ENCODE measurements around the gene MFAP1.

DNA sequence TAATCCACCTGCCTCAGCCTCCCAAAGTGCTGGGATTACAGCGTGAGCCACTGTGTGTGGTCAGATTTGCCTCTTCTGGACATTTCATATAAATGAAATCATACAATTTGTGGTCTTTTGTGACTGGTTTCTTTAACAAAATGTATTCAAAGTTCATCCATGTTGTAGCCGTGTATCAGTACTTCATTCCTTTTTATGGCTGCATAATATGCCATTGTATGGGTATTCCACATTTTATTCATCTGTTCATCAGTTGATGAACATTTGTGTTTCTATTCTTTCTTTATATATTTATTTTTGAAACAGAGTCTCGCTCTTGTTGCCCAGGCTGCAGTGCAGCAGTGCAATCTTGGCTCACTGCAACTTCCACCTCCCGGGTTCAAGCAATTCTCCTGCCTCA lies 28.1 kb upstream of the MFAP1 start:
- no peak for TF ChIP-seq FOXA1 (IDR thresholded peaks at IDR 0.05)
- no peak for TF ChIP-seq SUZ12 (IDR thresholded peaks at IDR 0.05)
- no peak for TF ChIP-seq FOXM1 (IDR thresholded peaks at IDR 0.05; ENCODE audit: borderline replicate concordance)
- no peak for TF ChIP-seq ZNF384 (IDR thresholded peaks at IDR 0.05)
- no peak for TF ChIP-seq SP1 (IDR thresholded peaks at IDR 0.05)
- TF ChIP-seq HDGF (IDR thresholded peaks at IDR 0.05; ENCODE audit: borderline replicate concordance) = no peak

Measured in HEK293T (cell line).